KBM-7 (cell line): ENCODE results near the gene WDR17.

Experiments
- DNase-seq: peaks from one replicate; pipeline ENCODE4 v3.0.0-alpha.2; 2015
- in situ Hi-C: fragments of 300-500 bp; cut with MboI; formaldehyde crosslinking; loops from 2 replicates; pipeline ENCODE4 v1.14.3; 2020; ENCODE audit warnings: low sequenced_read_pairs, low pct_unique_long_range_greater_than_20kb, mixed read lengths

The WDR17 gene

GRCh38 chr4:176229645-176230044, 164.0 kb downstream of the WDR17 start:
- in situ Hi-C loops = no loop called here
- DNase-seq = no peak
